Measurements from ENCODE around the gene ZPR1. TPM values are rescaled to one million over a fixed set of nuclear protein-coding genes. Genes with fewer than 3 reads are reported as not detected.
A peak's percentile ranks its signal among the peaks of the same experiment; 100 is the strongest.

The ZPR1 gene
- total and polyA plus RNA-seq, 2 donors (not counting 1 experiment from before 2014, with no cell fraction given) = 17.9 to 63.1 TPM

GRCh38 chr11:116732271-116733042, 55.4 kb downstream of the ZPR1 start:
- Histone ChIP-seq H3K36me3 (replicated peaks in 1 of 2; ENCODE audit: control extremely low read depth in 1 of 2, control insufficient read depth in 1 of 2, extremely low read depth in 1 of 2, insufficient read depth in 2 of 2, low read length in 1 of 2) (no peaks in the 10 kb centered on the region), H4K20me1 (ENCODE audit: control insufficient read depth, insufficient read depth, low read length, poor library complexity, severe bottlenecking) (no peaks in the 10 kb centered on the region), H3K9ac (ENCODE audit: low read length) (no peak overlapping the region), H3K79me2 (ENCODE audit: control insufficient read depth, insufficient read depth, low read length) (no peaks in the 10 kb centered on the region), H2AFZ (ENCODE audit: insufficient read depth, low read depth, low read length, poor library complexity, severe bottlenecking) (peak overlapping the region; percentile 30), H3K4me2 (replicated peaks; ENCODE audit: low read depth, low read length, poor library complexity, severe bottlenecking) (peak overlapping the region; percentile 53), H3K27ac (ENCODE audit: low read length in 2 of 2) (no peak overlapping the region), H3K9me3 (ENCODE audit: control extremely low read depth in 1 of 3, control insufficient read depth in 2 of 3, insufficient read depth in 1 of 3, low read length in 2 of 3) (no peaks in the 10 kb centered on the region), H3K4me1 (ENCODE audit: control insufficient read depth in 2 of 2, insufficient read depth in 2 of 2, low read length in 2 of 2) (peaks cover 0 to 12% of the 10 kb centered on the region in 2 donors), H3K4me3 (ENCODE audit: control extremely low read depth in 1 of 5, extremely low read depth in 1 of 5, insufficient read depth in 1 of 5, low read depth in 2 of 5, low read length in 4 of 5) (no peak overlapping the region), H3K27me3 (replicated peaks in 1 of 4; ENCODE audit: control extremely low read depth in 1 of 4, control insufficient read depth in 3 of 4, insufficient read depth in 4 of 4, low read length in 3 of 4) (no peaks in the 10 kb centered on the region)
- ATAC-seq (ENCODE audit: low read depth) (peak; percentile 93), DNase-seq (peak; percentile 66)
- H3K4me1 Mint-ChIP-seq = peaks cover 15% of the 10 kb centered on the region
- H3K4me3 Mint-ChIP-seq = peak overlapping the region; percentile 62
- H3K27me3 Mint-ChIP-seq = no peaks in the 10 kb centered on the region
- no peak overlapping the region for H3K27ac Mint-ChIP-seq
- POLR2A ChIA-PET = no interaction called here
- no peaks in the 10 kb centered on the region for H3K9me3 Mint-ChIP-seq (ENCODE audit: insufficient read depth)
- 46% methylated on average over 25 of the region's 25 CpGs for WGBS (ENCODE audit: insufficient coverage)
- CTCF ChIA-PET = interaction anchor here (0.6 to 2.7 kb wide), 13 partner anchors 8 to 494 kb away, joined by 3 to 19 read pairs (median 4); no protein-coding TSS in a partner anchor
- peak; percentile 86 for TF ChIP-seq CTCF (IDR thresholded peaks at IDR 0.05)
- TF ChIP-seq EZH2 (IDR thresholded peaks at IDR 0.05; ENCODE audit: borderline replicate concordance, insufficient read depth, low read depth, low read length, poor library complexity, severe bottlenecking) = no peak
- intact Hi-C loops (cut with micrococcal nuclease) = no loop called here

GRCh38 chr11:116731821-116732220, 56.0 kb downstream of the ZPR1 start:
- CTCF ChIA-PET = interaction anchor here (0.6 to 2.7 kb wide), 9 partner anchors 10 to 495 kb away, joined by 3 to 19 read pairs (median 5); no protein-coding TSS in a partner anchor
- 100% methylated on average over 2 of the region's 2 CpGs for WGBS (ENCODE audit: insufficient coverage)
- no peak overlapping the region for H3K27ac Mint-ChIP-seq

More at GRCh38 chr11:116731821-116732220, 56.0 kb downstream of the ZPR1 start:
- H3K9me3 Mint-ChIP-seq (ENCODE audit: insufficient read depth) = no peaks in the 10 kb centered on the region
- H3K27me3 Mint-ChIP-seq = peaks cover under 1% of the 10 kb centered on the region
- POLR2A ChIA-PET = no interaction called here
- no peaks in the 10 kb centered on the region for H3K36me3 ChIP-seq (replicated peaks in 1 of 2; ENCODE audit: control extremely low read depth in 1 of 2, control insufficient read depth in 1 of 2, extremely low read depth in 1 of 2, insufficient read depth in 2 of 2, low read length in 1 of 2)
- no peak overlapping the region for H3K4me3 ChIP-seq (ENCODE audit: control extremely low read depth in 1 of 5, extremely low read depth in 1 of 5, insufficient read depth in 1 of 5, low read depth in 2 of 5, low read length in 4 of 5)
- no peaks in the 10 kb centered on the region for H3K9me3 ChIP-seq (ENCODE audit: control extremely low read depth in 1 of 3, control insufficient read depth in 2 of 3, insufficient read depth in 1 of 3, low read length in 2 of 3)
- peaks cover 15% of the 10 kb centered on the region for H3K4me1 Mint-ChIP-seq
- intact Hi-C loops (cut with micrococcal nuclease) = no loop called here
- peaks cover 0 to 12% of the 10 kb centered on the region in 2 donors for H3K4me1 ChIP-seq (ENCODE audit: control insufficient read depth in 2 of 2, insufficient read depth in 2 of 2, low read length in 2 of 2)
- H4K20me1 ChIP-seq (ENCODE audit: control insufficient read depth, insufficient read depth, low read length, poor library complexity, severe bottlenecking) = no peaks in the 10 kb centered on the region
- H3K4me2 ChIP-seq (replicated peaks; ENCODE audit: low read depth, low read length, poor library complexity, severe bottlenecking) = no peak overlapping the region
- TF ChIP-seq EZH2 (IDR thresholded peaks at IDR 0.05; ENCODE audit: borderline replicate concordance, insufficient read depth, low read depth, low read length, poor library complexity, severe bottlenecking) (no peak), CTCF (IDR thresholded peaks at IDR 0.05) (no peak)
- no peak overlapping the region for H3K4me3 Mint-ChIP-seq
- no peak overlapping the region for H2AFZ ChIP-seq (ENCODE audit: insufficient read depth, low read depth, low read length, poor library complexity, severe bottlenecking)
- H3K27ac ChIP-seq (ENCODE audit: low read length in 2 of 2) = no peak overlapping the region
- DNase-seq (no peak), ATAC-seq (ENCODE audit: low read depth) (no peak)
- no peaks in the 10 kb centered on the region for H3K79me2 ChIP-seq (ENCODE audit: control insufficient read depth, insufficient read depth, low read length)
- no peak overlapping the region for H3K9ac ChIP-seq (ENCODE audit: low read length)
- no peaks in the 10 kb centered on the region for H3K27me3 ChIP-seq (replicated peaks in 1 of 4; ENCODE audit: control extremely low read depth in 1 of 4, control insufficient read depth in 3 of 4, insufficient read depth in 4 of 4, low read length in 3 of 4)
